Measurements from ENCODE around the gene EGFL7. TPM values are rescaled to one million over a fixed set of nuclear protein-coding genes. Genes with fewer than 3 reads are reported as not detected.

EGFL7 gene
- polyA plus RNA-seq, 1 of the 3 experiments (the other 2 are of a cell fraction): 43.0 TPM

- TF ChIP-seq RCOR1 (IDR thresholded peaks at IDR 0.05; ENCODE audit: low read length) (no peak), RAD21 (IDR thresholded peaks at IDR 0.05; ENCODE audit: low read length) (no peak), POLR2AphosphoS5 (IDR thresholded peaks at IDR 0.05; ENCODE audit: low read depth, low read length) (no peak)
Measured at GRCh38 chr9:136670576-136671253, 8.0 kb downstream of the EGFL7 start (continued).

DNA sequence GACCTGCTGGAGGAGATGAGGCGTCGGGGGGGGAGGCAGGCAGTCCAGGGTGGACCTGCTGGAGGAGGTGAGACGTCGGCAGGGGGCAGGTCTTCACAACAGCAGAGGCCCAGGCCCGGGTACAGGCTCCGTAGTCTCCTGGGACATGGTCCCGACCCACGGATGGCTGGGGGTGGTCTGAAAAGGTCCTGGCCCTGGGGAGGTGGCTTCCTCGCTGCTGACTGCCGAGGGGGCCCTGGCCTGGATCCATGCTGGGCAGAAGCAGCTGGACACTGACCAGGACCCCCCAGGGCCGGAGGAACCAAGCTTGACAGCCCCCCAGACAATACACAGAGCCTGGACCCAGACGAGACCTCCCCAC lies 8.5 kb downstream of the EGFL7 start:
- Histone ChIP-seq H4K20me1 (ENCODE audit: insufficient read depth) (0 out of 2 replicates have a peak, but pooled peaks cover 5% of the 10 kb centered on the region), H3K9me2 (no peaks in the 10 kb centered on the region), H3K27me3 (ENCODE audit: insufficient read depth) (no peaks in the 10 kb centered on the region), H3F3A (replicated peaks; ENCODE audit: insufficient read depth) (peaks cover 3% of the 10 kb centered on the region), H3K36me3 (replicated peaks in 1 of 2; ENCODE audit: control insufficient read depth in 1 of 2, insufficient read depth in 2 of 2, low read length in 1 of 2) (peaks cover 0 to 3% of the 10 kb centered on the region in 2 experiments), H3K79me2 (ENCODE audit: insufficient read depth) (no peaks in the 10 kb centered on the region), H3K9me3 (no peaks in the 10 kb centered on the region), H3K4me3 (ENCODE audit: low read depth in 2 of 2, low read length in 1 of 2) (no peak overlapping the region), H3K9ac (no peak overlapping the region), H3K27ac (ENCODE audit: low read depth in 2 of 2, low read length in 1 of 2) (no peak overlapping the region), H3K4me1 (ENCODE audit: control insufficient read depth in 1 of 2, insufficient read depth in 2 of 2, low read depth in 1 of 2, low read length in 1 of 2) (peaks cover 0 to 19% of the 10 kb centered on the region in 2 experiments; a peak in 1 of 4 replicates), H2AFZ (ENCODE audit: low read depth) (no peak overlapping the region), H3K4me2 (no peak overlapping the region)
- POLR2A ChIA-PET: interaction anchor here (0.6 to 1.4 kb wide), 2 partner anchors 16 to 57 kb away, joined by 3 to 5 read pairs; partner anchors contain the start of gene AGPAT2
- DNase-seq: no peak
- 63% methylated on average over 4 of the region's 12 CpGs for WGBS (ENCODE audit: low lambda C conversion rate)
- TF ChIP-seq EZH2phosphoT487 (IDR thresholded peaks at IDR 0.05; ENCODE audit: borderline replicate concordance, low read depth) (no peak), SIN3A (IDR thresholded peaks at IDR 0.05; ENCODE audit: borderline replicate concordance, low read depth, low read length) (no peak), ELF1 (IDR thresholded peaks at IDR 0.05) (no peak), USF1 (IDR thresholded peaks at IDR 0.05; ENCODE audit: borderline replicate concordance, low read depth) (no peak), RXRA (IDR thresholded peaks at IDR 0.05; ENCODE audit: borderline replicate concordance, low read depth) (no peak), CHD2 (IDR thresholded peaks at IDR 0.05; ENCODE audit: low read length, partially characterized antibody) (no peak), FOXJ3 (CRISPR knock-in tag; IDR thresholded peaks at IDR 0.05) (no peak), FOSL2 (IDR thresholded peaks at IDR 0.05; ENCODE audit: borderline replicate concordance, low read depth) (no peak), TCF12 (IDR thresholded peaks at IDR 0.05) (no peak), SMC3 (IDR thresholded peaks at IDR 0.05; ENCODE audit: low read depth, low read length) (no peak), ZBTB33 (IDR thresholded peaks at IDR 0.05; ENCODE audit: borderline replicate concordance, low read depth) (no peak)
- TF ChIP-seq, protein P1, sequence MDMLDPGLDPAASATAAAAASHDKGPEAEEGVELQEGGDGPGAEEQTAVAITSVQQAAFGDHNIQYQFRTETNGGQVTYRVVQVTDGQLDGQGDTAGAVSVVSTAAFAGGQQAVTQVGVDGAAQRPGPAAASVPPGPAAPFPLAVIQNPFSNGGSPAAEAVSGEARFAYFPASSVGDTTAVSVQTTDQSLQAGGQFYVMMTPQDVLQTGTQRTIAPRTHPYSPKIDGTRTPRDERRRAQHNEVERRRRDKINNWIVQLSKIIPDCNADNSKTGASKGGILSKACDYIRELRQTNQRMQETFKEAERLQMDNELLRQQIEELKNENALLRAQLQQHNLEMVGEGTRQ (IDR thresholded peaks at IDR 0.05; ENCODE audit: borderline replicate concordance, low read depth, low read length): no peak
- TF ChIP-seq, protein P2, sequence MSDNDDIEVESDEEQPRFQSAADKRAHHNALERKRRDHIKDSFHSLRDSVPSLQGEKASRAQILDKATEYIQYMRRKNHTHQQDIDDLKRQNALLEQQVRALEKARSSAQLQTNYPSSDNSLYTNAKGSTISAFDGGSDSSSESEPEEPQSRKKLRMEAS (IDR thresholded peaks at IDR 0.05; ENCODE audit: low read depth): no peak
- CTCF ChIA-PET: interaction anchor here (0.6 to 6.5 kb wide), 36 partner anchors 9 to 789 kb away, joined by 3 to 90 read pairs (median 7); partner anchors contain the start of genes AGPAT2, EGFL7 and SSNA1

All from SK-N-SH (cell line).